Gastrocnemius medialis (tissue), 4 donors: ENCODE measurements around the gene TMEM115.

Experiments
- CTCF ChIP-seq, 5 experiments: fragments of 450-650 bp in 3 of 5; fragments of 200-600 bp in 2 of 5; sonication (generic) in 2 of 5; IDR thresholded peaks in 4 of 5; conservative IDR thresholded peaks in 1 of 5; 1 replicate in 4 of 5; 2 replicates in 1 of 5; pipeline ENCODE4 v1.5.1; 2016 to 2019; ENCODE audit warnings: antibody characterized with exemption in 5 of 5, mild to moderate bottlenecking in 3 of 5, moderate library complexity in 3 of 5
- POLR2A ChIP-seq, 2 donors: fragments of 450-650 bp; IDR thresholded peaks; one replicate each; pipeline ENCODE4 v1.6.1; 2017; ENCODE audit warnings: antibody characterized with exemption in 2 of 2, mild to moderate bottlenecking in 2 of 2, moderate library complexity in 2 of 2

- no peak for TF ChIP-seq CTCF (IDR thresholded peaks at IDR 0.05 in 4 of 5, conservative IDR thresholded peaks at IDR 0.05 in 1 of 5)
- TF ChIP-seq POLR2A (IDR thresholded peaks at IDR 0.05), result no peak
These were observed 3.3 kb downstream of the TMEM115 start for GRCh38 chr3:50355829-50356552.
